WTC11 (cell line): ENCODE results near the gene ZMYM1. TPM values are rescaled to one million over a fixed set of nuclear protein-coding genes. Genes with fewer than 3 reads are reported as not detected.

Experiments used
- ATAC-seq: fragments of 200-7000 bp; cut with Tn5 transposase; 2 replicates; pipeline ENCODE4 v1.10.0; 2021; ENCODE audit warnings: mild to moderate bottlenecking, moderate library complexity
- CTCF ChIA-PET: fragments of 300-600 bp; sonication (Branson Sonifier 250); formaldehyde crosslinking; loops from one replicate; lab custom pipeline; 2021; ENCODE audit warnings: antibody characterized with exemption; lab: Charles Lee
- POLR2A ChIA-PET: fragments of 350-600 bp; sonication (Branson Sonifier 250); formaldehyde crosslinking; loops from one replicate; lab custom pipeline; 2021; ENCODE audit warnings: antibody characterized with exemption; lab: Charles Lee
- DNase-seq: peaks from one replicate; pipeline ENCODE4 v3.0.0; 2021; ENCODE audit warnings: low spot score
- H3K27ac Mint-ChIP-seq: 2 replicates; pipeline ENCODE4 v1.8.0; 2021; ENCODE audit warnings: mixed read lengths
- H3K27me3 Mint-ChIP-seq: 2 replicates; pipeline ENCODE4 v1.8.0; 2021; ENCODE audit warnings: low read depth, mild to moderate bottlenecking, moderate library complexity, mixed read lengths
- H3K36me3 Mint-ChIP-seq: 2 replicates; pipeline ENCODE4 v1.8.0; 2021; ENCODE audit warnings: mixed read lengths
- H3K4me1 Mint-ChIP-seq: 2 replicates; pipeline ENCODE4 v1.8.0; 2022; ENCODE audit warnings: mixed read lengths
- H3K4me3 Mint-ChIP-seq: 2 replicates; pipeline ENCODE4 v1.8.0; 2021; ENCODE audit warnings: mild to moderate bottlenecking, moderate library complexity, mixed read lengths
- H3K9me3 Mint-ChIP-seq: 2 replicates; pipeline ENCODE4 v1.8.0; 2021; ENCODE audit warnings: mixed read lengths
- ATF1 ChIP-seq: sonication (generic); formaldehyde crosslinking; IDR thresholded peaks from 2 replicates; pipeline ENCODE4 v1.8.1; 2023; ENCODE audit warnings: mild to moderate bottlenecking, moderate library complexity, missing genetic modification reagents
- CREB1 ChIP-seq: sonication (generic); formaldehyde crosslinking; IDR thresholded peaks from 2 replicates; pipeline ENCODE4 v1.8.0; 2023; ENCODE audit warnings: mild to moderate bottlenecking, missing genetic modification reagents
- ETV6 ChIP-seq: sonication (generic); formaldehyde crosslinking; IDR thresholded peaks from 2 replicates; pipeline ENCODE4 v1.8.1; 2022; ENCODE audit warnings: mild to moderate bottlenecking, missing genetic modification reagents
- GTF2I ChIP-seq: fragments of 250-450 bp; sonication (Bioruptor Pico); conservative IDR thresholded peaks from 2 replicates; pipeline ENCODE4 v1.4.0; 2021; ENCODE audit warnings: mild to moderate bottlenecking
- HMGA2 ChIP-seq: fragments of 250-450 bp; sonication (Bioruptor Pico); IDR thresholded peaks from 2 replicates; pipeline ENCODE4 v1.4.0; 2021; ENCODE audit warnings: mild to moderate bottlenecking, moderate library complexity
- NFATC4 ChIP-seq: fragments of 250-450 bp; sonication (Bioruptor Pico); IDR thresholded peaks from 2 replicates; pipeline ENCODE4 v1.9.0; 2021; ENCODE audit warnings: mild to moderate bottlenecking
- NFE2L1 ChIP-seq: sonication (generic); formaldehyde crosslinking; IDR thresholded peaks from 2 replicates; pipeline ENCODE4 v1.8.1; 2023; ENCODE audit warnings: missing genetic modification reagents
- NFYB ChIP-seq: sonication (generic); formaldehyde crosslinking; conservative IDR thresholded peaks from 2 replicates; pipeline ENCODE4 v1.8.0; 2022; ENCODE audit warnings: low read depth, missing genetic modification reagents
- PRRX2 ChIP-seq: fragments of 250-450 bp; sonication (Bioruptor Pico); IDR thresholded peaks from 2 replicates; pipeline ENCODE4 v1.8.0; 2021; ENCODE audit warnings: mild to moderate bottlenecking
- RELA ChIP-seq: sonication (generic); formaldehyde crosslinking; IDR thresholded peaks from 2 replicates; pipeline ENCODE4 v1.8.1; 2022; ENCODE audit warnings: missing genetic modification reagents, mild to moderate bottlenecking, borderline replicate concordance
- SMAD3 ChIP-seq: sonication (generic); formaldehyde crosslinking; IDR thresholded peaks from 2 replicates; pipeline ENCODE4 v1.8.0; 2022; ENCODE audit warnings: missing genetic modification reagents, mild to moderate bottlenecking, borderline replicate concordance
- SP1 ChIP-seq: sonication (generic); formaldehyde crosslinking; conservative IDR thresholded peaks from 2 replicates; pipeline ENCODE4 v1.8.1; 2022; ENCODE audit warnings: missing genetic modification reagents
- TCF7 ChIP-seq: sonication (generic); formaldehyde crosslinking; IDR thresholded peaks from 2 replicates; pipeline ENCODE4 v1.8.0; 2022; ENCODE audit warnings: mild to moderate bottlenecking, low read depth, missing genetic modification reagents, moderate library complexity
- ZNF138 ChIP-seq: sonication (generic); formaldehyde crosslinking; conservative IDR thresholded peaks from 2 replicates; pipeline ENCODE4 v1.8.1; 2022; ENCODE audit warnings: mild to moderate bottlenecking, moderate library complexity, missing genetic modification reagents
- ZNF317 ChIP-seq: sonication (generic); formaldehyde crosslinking; IDR thresholded peaks from 2 replicates; pipeline ENCODE4 v1.8.1; 2023; ENCODE audit warnings: low read depth, mild to moderate bottlenecking, moderate library complexity, missing genetic modification reagents, borderline replicate concordance
- ZNF416 ChIP-seq: fragments of 250-450 bp; sonication (Bioruptor Pico); IDR thresholded peaks from 2 replicates; pipeline ENCODE4 v1.9.0; 2021; ENCODE audit warnings: mild to moderate bottlenecking, inconsistent platforms
- ZNF423 ChIP-seq: fragments of 250-450 bp; sonication (Bioruptor Pico); IDR thresholded peaks from 2 replicates; pipeline ENCODE4 v2.1.2; 2022; ENCODE audit warnings: mild to moderate bottlenecking, moderate library complexity
- ZNF671 ChIP-seq: fragments of 250-450 bp; sonication (Bioruptor Pico); IDR thresholded peaks from 2 replicates; pipeline ENCODE4 v1.8.0; 2021; ENCODE audit warnings: mild to moderate bottlenecking
- total RNA-seq: library from RNA; stranded (reverse); gene quantifications from 3 replicates; pipeline ENCODE4 v1.2.3, GENCODE V29; 2021
- TF ChIP-seq, protein P1 (sequence below): sonication (generic); formaldehyde crosslinking; IDR thresholded peaks from 2 replicates; pipeline ENCODE4 v1.8.1; 2023; ENCODE audit warnings: mild to moderate bottlenecking, missing genetic modification reagents
- TF ChIP-seq, protein P2 (sequence below): sonication (generic); formaldehyde crosslinking; IDR thresholded peaks from 2 replicates; pipeline ENCODE4 v1.8.1; 2023; ENCODE audit warnings: mild to moderate bottlenecking, missing genetic modification reagents, moderate library complexity
- TF ChIP-seq, protein P3 (sequence below): fragments of 250-450 bp; sonication (Bioruptor Pico); IDR thresholded peaks from 2 replicates; pipeline ENCODE4 v1.8.0; 2021; ENCODE audit warnings: mild to moderate bottlenecking
- TF ChIP-seq, protein P4 (sequence below): sonication (generic); formaldehyde crosslinking; IDR thresholded peaks from 2 replicates; pipeline ENCODE4 v1.8.0; 2022; ENCODE audit warnings: mild to moderate bottlenecking, missing genetic modification reagents
- TF ChIP-seq, protein P5 (sequence below): fragments of 250-450 bp; sonication (Bioruptor Pico); IDR thresholded peaks from 2 replicates; pipeline ENCODE4 v1.9.0; 2021; ENCODE audit warnings: moderate library complexity, mild to moderate bottlenecking, inconsistent platforms, borderline replicate concordance
- TF ChIP-seq, protein P6 (sequence below): sonication (generic); formaldehyde crosslinking; IDR thresholded peaks from 2 replicates; pipeline ENCODE4 v1.8.0; 2023; ENCODE audit warnings: missing genetic modification reagents
- TF ChIP-seq, protein P7 (sequence below): sonication (generic); formaldehyde crosslinking; IDR thresholded peaks from 2 replicates; pipeline ENCODE4 v1.8.1; 2022; ENCODE audit warnings: low read depth, missing genetic modification reagents, borderline replicate concordance
- TF ChIP-seq, protein P8 (sequence below): sonication (generic); formaldehyde crosslinking; IDR thresholded peaks from 2 replicates; pipeline ENCODE4 v1.8.1; 2023; ENCODE audit warnings: mild to moderate bottlenecking, missing genetic modification reagents, moderate library complexity

Gene ZMYM1
- total RNA-seq, 1 experiment from 2014 or later, result 38.5 TPM

DNA sequence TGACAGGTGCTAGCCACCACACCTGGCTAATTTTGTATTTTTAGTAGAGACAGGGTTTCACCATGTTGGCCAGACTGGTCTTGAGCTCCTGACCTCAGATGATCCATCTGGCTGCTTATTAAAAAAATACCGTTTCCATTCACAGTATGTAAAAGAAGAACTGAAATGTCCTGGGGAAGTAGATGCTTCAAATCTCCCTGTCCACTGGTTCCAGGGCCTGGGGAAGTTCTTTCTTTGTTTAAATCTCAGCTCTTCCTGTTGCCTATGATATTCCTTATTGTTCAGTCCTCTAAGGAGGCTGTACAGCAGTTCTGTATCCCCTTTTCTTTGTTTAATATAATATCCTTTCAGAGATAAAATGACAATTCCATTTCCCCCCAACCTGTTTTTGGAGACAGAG is 47.4 kb downstream of the ZMYM1 start:
- Mint-ChIP-seq H3K27me3 (no peaks in the 10 kb centered on the region; the same call in 1 of the 2 replicates), H3K36me3 (peaks cover 16% of the 10 kb centered on the region), H3K4me3 (no peak overlapping the region), H3K9me3 (peaks cover 44% of the 10 kb centered on the region), H3K4me1 (no peaks in the 10 kb centered on the region), H3K27ac (no peak overlapping the region)
- DNase-seq, result no peak
- POLR2A ChIA-PET, result no interaction called here
- no peak for ATAC-seq
- no peak for TF ChIP-seq TCF7 (CRISPR knock-in tag)
- no peak for TF ChIP-seq ZNF671 (CRISPR knock-in tag)
- TF ChIP-seq NFATC4 (CRISPR knock-in tag), result no peak
- no peak for TF ChIP-seq NFYB (CRISPR knock-in tag)
- TF ChIP-seq ATF1 (CRISPR knock-in tag), result no peak
- no peak for TF ChIP-seq HMGA2 (CRISPR knock-in tag)
- no peak for TF ChIP-seq ZNF416 (CRISPR knock-in tag)
- no peak for TF ChIP-seq GTF2I (CRISPR knock-in tag)
- TF ChIP-seq CREB1 (CRISPR knock-in tag), result no peak
- TF ChIP-seq RELA (CRISPR knock-in tag), result no peak
- TF ChIP-seq, protein P1, sequence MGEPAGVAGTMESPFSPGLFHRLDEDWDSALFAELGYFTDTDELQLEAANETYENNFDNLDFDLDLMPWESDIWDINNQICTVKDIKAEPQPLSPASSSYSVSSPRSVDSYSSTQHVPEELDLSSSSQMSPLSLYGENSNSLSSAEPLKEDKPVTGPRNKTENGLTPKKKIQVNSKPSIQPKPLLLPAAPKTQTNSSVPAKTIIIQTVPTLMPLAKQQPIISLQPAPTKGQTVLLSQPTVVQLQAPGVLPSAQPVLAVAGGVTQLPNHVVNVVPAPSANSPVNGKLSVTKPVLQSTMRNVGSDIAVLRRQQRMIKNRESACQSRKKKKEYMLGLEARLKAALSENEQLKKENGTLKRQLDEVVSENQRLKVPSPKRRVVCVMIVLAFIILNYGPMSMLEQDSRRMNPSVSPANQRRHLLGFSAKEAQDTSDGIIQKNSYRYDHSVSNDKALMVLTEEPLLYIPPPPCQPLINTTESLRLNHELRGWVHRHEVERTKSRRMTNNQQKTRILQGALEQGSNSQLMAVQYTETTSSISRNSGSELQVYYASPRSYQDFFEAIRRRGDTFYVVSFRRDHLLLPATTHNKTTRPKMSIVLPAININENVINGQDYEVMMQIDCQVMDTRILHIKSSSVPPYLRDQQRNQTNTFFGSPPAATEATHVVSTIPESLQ (CRISPR knock-in tag), result no peak
- TF ChIP-seq, protein P2, sequence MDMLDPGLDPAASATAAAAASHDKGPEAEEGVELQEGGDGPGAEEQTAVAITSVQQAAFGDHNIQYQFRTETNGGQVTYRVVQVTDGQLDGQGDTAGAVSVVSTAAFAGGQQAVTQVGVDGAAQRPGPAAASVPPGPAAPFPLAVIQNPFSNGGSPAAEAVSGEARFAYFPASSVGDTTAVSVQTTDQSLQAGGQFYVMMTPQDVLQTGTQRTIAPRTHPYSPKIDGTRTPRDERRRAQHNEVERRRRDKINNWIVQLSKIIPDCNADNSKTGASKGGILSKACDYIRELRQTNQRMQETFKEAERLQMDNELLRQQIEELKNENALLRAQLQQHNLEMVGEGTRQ (CRISPR knock-in tag), result no peak
- TF ChIP-seq PRRX2 (CRISPR knock-in tag), result no peak
- TF ChIP-seq, protein P3, sequence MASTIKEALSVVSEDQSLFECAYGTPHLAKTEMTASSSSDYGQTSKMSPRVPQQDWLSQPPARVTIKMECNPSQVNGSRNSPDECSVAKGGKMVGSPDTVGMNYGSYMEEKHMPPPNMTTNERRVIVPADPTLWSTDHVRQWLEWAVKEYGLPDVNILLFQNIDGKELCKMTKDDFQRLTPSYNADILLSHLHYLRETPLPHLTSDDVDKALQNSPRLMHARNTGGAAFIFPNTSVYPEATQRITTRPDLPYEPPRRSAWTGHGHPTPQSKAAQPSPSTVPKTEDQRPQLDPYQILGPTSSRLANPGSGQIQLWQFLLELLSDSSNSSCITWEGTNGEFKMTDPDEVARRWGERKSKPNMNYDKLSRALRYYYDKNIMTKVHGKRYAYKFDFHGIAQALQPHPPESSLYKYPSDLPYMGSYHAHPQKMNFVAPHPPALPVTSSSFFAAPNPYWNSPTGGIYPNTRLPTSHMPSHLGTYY, result no peak
- CTCF ChIA-PET, result no interaction called here

DNA sequence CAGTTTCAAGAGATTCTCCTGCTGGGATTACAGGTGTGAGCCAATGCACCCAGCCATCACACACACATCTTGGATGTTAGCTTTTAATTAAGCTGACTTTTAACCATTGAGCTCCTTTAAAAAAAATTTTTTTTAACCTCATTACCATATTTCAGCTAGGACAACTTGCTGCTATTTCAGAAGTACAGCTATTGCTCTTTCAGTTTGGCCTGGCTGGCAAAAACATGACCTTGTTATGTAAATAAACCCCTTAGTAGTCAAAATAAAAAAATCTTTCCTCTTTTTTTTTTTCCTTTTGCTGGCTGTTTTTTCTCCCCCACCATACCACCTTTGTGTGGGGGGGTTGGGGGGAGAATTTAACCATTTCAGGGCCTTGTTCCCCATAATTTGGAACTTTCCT is 49.9 kb downstream of the ZMYM1 start:
- peaks cover 44% of the 10 kb centered on the region for H3K9me3 Mint-ChIP-seq
- H3K4me3 Mint-ChIP-seq, result no peak overlapping the region
- no peaks in the 10 kb centered on the region; the same call in 1 of the 2 replicates for H3K27me3 Mint-ChIP-seq
- H3K27ac Mint-ChIP-seq, result no peak overlapping the region
- DNase-seq (no peak), ATAC-seq (no peak)
- ChIA-PET POLR2A (no interaction called here), CTCF (interaction anchor here (0.7 to 0.8 kb wide), 2 partner anchors 40 to 79 kb away, joined by 3 read pairs; no protein-coding TSS in a partner anchor)
- H3K36me3 Mint-ChIP-seq, result peaks cover 16% of the 10 kb centered on the region
- no peaks in the 10 kb centered on the region for H3K4me1 Mint-ChIP-seq
- TF ChIP-seq SMAD3 (CRISPR knock-in tag) (no peak), ZNF317 (CRISPR knock-in tag) (no peak), ETV6 (CRISPR knock-in tag) (no peak), ZNF138 (CRISPR knock-in tag) (no peak), CREB1 (CRISPR knock-in tag) (no peak), TCF7 (CRISPR knock-in tag) (no peak), SP1 (CRISPR knock-in tag) (no peak), ZNF423 (no peak), HMGA2 (CRISPR knock-in tag) (no peak), NFE2L1 (CRISPR knock-in tag) (no peak)
- TF ChIP-seq, protein P4, sequence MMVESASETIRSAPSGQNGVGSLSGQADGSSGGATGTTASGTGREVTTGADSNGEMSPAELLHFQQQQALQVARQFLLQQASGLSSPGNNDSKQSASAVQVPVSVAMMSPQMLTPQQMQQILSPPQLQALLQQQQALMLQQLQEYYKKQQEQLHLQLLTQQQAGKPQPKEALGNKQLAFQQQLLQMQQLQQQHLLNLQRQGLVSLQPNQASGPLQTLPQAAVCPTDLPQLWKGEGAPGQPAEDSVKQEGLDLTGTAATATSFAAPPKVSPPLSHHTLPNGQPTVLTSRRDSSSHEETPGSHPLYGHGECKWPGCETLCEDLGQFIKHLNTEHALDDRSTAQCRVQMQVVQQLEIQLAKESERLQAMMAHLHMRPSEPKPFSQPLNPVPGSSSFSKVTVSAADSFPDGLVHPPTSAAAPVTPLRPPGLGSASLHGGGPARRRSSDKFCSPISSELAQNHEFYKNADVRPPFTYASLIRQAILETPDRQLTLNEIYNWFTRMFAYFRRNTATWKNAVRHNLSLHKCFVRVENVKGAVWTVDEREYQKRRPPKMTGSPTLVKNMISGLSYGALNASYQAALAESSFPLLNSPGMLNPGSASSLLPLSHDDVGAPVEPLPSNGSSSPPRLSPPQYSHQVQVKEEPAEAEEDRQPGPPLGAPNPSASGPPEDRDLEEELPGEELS (CRISPR knock-in tag), result no peak
- TF ChIP-seq, protein P5, sequence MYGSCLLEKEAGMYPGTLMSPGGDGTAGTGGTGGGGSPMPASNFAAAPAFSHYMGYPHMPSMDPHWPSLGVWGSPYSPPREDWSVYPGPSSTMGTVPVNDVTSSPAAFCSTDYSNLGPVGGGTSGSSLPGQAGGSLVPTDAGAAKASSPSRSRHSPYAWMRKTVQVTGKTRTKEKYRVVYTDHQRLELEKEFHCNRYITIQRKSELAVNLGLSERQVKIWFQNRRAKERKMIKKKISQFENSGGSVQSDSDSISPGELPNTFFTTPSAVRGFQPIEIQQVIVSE (CRISPR knock-in tag), result no peak
- TF ChIP-seq, protein P6, sequence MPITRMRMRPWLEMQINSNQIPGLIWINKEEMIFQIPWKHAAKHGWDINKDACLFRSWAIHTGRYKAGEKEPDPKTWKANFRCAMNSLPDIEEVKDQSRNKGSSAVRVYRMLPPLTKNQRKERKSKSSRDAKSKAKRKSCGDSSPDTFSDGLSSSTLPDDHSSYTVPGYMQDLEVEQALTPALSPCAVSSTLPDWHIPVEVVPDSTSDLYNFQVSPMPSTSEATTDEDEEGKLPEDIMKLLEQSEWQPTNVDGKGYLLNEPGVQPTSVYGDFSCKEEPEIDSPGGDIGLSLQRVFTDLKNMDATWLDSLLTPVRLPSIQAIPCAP, result no peak
- TF ChIP-seq, protein P7, sequence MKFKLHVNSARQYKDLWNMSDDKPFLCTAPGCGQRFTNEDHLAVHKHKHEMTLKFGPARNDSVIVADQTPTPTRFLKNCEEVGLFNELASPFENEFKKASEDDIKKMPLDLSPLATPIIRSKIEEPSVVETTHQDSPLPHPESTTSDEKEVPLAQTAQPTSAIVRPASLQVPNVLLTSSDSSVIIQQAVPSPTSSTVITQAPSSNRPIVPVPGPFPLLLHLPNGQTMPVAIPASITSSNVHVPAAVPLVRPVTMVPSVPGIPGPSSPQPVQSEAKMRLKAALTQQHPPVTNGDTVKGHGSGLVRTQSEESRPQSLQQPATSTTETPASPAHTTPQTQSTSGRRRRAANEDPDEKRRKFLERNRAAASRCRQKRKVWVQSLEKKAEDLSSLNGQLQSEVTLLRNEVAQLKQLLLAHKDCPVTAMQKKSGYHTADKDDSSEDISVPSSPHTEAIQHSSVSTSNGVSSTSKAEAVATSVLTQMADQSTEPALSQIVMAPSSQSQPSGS (CRISPR knock-in tag), result no peak
- TF ChIP-seq, protein P8, sequence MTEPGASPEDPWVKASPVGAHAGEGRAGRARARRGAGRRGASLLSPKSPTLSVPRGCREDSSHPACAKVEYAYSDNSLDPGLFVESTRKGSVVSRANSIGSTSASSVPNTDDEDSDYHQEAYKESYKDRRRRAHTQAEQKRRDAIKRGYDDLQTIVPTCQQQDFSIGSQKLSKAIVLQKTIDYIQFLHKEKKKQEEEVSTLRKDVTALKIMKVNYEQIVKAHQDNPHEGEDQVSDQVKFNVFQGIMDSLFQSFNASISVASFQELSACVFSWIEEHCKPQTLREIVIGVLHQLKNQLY (CRISPR knock-in tag), result no peak
- TF ChIP-seq, protein P2 (CRISPR knock-in tag), result no peak
